ENCODE data around the gene C19orf47.
"Not testable (repeated sequence)": the region's sequence is repeated elsewhere in the genome, so short reads cannot be mapped to it uniquely, and the experiment has no call there.

The C19orf47 gene

DNA sequence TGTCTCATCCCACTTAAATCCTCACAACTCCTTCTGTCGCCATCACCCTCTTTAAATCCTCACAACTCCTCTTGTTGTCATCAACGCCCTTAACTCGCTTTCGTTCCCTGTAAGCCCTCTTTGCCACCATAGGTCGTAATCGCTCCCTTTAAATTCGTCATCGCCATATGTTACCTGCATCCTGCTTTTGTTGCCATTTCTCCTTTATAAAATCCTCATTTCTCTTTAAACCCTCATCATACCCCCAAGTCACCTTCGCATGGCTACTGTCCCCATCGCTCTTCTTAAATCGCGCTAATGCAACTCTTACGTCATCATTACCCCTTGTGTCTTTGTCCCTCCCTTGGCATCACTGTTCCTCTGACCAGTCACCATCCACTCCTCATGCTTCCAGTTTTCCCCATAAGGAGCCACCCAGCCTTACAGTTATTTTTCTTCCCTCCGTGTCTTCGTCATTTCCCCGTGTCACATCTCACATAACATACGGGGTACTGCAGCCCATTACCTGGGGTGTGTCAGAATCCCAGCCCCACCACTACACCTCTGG, 837 bp upstream of the C19orf47 start:
- DNase-seq (ENCODE audit: low read depth): no peak

DNA sequence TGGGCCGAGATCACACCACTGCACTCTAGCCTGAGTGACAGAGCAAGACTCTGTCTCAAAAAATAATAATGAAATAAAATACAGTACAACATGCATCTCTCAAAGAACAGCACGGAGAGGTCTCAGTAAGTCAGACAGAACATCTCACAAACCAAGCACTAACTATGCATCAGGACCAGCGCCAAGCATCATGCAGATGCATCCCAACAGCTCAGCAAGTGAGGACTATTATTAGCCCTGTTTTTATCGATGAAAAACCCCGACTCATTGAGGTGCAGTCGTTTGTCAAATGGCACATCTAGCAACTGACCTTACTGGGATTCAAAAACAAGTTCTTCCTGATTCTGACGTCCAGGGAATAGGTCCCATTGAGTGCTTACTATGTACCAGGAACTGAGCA, 3.8 kb downstream of the C19orf47 start:
- no peak for DNase-seq (ENCODE audit: low read depth)

GRCh38 chr19:40342644-40343311, 5.4 kb downstream of the C19orf47 start:
- DNase-seq (ENCODE audit: low read depth): no peak

GRCh38 chr19:40341601-40342482, 6.4 kb downstream of the C19orf47 start:
- DNase-seq (ENCODE audit: low read depth): no peak

DNA sequence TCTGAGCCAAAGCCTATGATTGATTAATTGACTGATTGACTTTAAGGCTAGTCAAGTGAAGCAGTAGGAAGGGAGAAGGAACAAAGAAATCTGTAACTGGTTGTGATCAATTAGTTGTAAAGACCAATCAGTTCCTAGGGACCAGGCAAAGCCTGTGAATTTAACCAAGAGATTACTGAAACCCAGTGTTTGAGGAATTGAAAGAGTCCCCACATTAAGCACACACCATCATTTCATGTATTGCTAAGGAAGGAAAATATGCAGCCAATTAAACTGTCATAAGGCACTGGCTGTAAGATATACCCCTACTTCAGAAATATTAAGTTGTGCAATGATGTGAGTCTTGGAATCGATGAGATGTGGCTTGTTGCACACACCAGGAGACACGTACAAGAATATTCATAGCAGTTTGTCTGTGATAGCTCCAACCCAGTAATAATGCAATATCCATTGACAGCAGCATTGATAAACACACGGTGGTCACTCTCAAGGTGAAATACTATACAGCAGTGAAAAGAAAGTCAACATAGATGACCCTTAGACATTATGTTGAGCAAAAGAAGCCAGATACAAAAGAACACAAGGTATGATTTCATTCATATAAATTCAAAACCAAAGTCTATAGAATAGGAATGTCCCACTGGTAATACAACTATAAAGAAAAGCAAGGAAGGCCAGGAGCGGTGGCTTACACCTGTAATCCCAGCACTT, 9.0 kb downstream of the C19orf47 start:
- no peak for DNase-seq (ENCODE audit: low read depth)

DNA sequence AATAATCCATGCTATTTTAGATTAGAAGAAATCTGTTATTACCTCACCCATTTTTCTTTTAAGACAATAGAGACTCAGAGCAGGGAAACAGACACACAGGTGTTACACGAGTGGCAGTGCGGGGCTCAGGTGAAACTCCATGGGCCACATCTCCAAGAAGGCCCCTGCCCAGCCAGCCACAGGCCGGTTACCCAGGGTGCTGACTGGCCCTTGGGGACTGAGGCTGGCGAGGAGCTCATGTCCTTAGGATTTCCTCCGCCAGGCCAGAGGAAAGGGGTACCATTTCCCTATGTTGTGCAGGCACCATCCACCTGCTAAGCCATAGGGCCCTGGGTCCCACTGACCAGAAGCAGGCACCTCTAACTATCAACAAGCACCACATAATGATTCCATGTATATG, 10.6 kb downstream of the C19orf47 start:
- no peak for DNase-seq (ENCODE audit: low read depth)

GRCh38 chr19:40337107-40337506, 11.1 kb downstream of the C19orf47 start:
- no peak for DNase-seq (ENCODE audit: low read depth)

DNA sequence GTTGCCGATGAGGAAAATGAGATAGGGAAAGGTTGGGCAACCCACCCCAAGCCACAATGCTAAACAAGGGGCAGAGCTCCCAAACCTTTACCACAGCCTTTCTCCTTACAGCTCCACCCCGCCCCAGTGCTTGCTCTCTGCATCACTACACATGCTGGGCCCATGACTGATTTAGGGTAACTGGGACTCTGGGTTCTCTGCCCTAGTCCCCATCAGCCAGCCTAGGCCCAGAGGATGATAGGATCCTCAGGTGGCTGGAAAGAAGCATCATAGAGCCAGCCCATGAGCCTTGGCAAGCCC, 11.6 kb downstream of the C19orf47 start:
- DNase-seq (ENCODE audit: low read depth): no peak

DNA sequence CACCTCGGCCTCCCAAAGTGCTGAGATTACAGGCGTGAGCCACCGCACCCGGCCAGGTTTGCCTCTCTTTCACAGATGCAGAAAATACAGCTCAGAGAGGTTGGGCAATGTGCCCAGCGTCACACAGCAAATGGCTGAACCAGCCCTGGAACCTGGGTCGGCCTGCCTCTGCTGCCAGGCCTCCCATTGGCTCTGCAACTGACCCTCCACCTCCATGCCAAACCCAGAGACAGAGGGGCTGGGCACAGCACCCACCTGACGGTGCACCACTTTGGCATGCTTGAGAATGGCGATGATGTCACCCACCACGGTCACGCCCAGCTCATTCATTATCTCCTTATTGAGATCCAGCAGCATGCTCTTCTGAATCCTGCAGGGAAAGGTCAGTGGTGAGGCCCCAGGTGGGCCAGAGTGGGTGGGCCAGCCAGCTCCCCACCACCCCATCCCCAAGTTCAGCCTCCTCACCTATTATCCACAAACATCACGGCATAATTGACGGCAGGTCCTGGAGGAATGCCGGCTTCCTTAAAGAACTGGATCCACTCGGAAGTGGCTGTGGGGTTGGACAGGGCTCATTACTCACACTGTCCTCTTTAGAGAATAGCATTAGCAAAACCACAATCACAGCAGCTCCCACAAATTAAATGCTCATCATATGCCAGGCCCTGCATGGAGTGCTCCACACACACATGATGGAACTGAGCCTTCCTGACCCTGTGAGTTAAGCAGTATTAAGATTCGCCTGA, 12.2 kb downstream of the C19orf47 start:
- DNase-seq (ENCODE audit: low read depth): no peak

- no peak for DNase-seq (ENCODE audit: low read depth)
These were observed 13.1 kb downstream of the C19orf47 start for GRCh38 chr19:40335101-40335500.

GRCh38 chr19:40333083-40333482, 15.1 kb downstream of the C19orf47 start:
- DNase-seq (ENCODE audit: low read depth): not testable (repeated sequence)

DNA sequence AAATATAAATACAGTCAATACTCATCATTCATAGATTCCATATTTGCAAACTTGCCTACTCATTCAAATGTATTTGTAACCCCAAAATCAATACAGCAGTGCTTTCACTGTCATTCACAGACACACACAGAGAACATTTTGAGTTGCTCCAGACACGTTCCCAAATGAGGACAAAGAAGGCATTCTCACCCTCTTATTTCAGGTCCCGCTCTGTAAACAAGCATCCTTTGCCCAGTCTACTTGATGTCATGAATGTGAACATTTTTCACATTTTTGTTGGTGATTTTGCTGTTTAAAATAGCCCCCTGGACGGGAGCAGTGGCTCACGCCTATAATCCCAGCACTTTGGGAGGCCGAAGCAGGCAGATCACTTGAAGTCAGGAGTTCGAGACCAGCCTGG, 15.5 kb downstream of the C19orf47 start:
- no peak for DNase-seq (ENCODE audit: low read depth)

DNA sequence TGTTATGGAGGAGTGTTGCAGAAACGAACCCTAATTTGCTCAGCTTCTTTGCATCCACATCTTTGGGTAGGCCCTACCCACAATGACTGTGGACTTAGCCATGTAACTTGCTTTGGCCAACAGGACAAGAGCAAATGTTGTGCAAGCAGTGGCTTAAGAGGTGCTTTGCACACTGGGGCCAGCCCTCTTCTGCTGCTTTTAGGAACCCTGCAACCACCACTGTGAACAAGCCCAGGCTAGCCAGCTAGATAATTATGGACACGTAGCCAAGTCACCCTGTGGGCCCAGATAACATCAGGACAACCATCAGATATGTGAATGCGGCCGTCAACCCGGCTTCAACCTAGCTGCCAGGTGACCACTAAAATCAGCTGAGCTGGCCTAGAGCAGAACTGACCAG, 17.1 kb downstream of the C19orf47 start:
- no peak for DNase-seq (ENCODE audit: low read depth)

DNA sequence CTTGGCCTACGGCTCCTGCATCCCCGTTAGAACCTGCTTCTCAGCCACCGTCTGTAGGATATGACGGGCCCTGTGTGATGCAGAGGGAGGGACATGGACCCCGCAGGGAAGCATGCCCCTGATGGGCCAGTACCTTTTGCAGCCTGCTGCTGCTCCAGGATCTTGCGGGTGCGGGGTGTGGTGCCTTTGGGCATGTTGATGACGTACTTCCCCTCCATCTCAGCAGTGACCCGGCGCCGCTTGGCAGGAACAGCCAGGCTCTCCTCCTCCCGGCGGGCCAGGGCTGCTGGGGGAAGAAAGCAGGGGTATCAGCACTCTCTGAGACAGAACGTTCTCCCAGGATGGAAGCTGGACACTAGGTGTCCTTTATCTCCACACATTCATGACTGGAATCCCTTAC, 22.0 kb downstream of the C19orf47 start:
- DNase-seq (ENCODE audit: low read depth): no peak

GRCh38 chr19:40323705-40324104, 24.5 kb downstream of the C19orf47 start:
- DNase-seq (ENCODE audit: low read depth): no peak

GRCh38 chr19:40322951-40323615, 25.1 kb downstream of the C19orf47 start:
- DNase-seq (ENCODE audit: low read depth): no peak

GRCh38 chr19:40322271-40322610, 26.0 kb downstream of the C19orf47 start:
- no peak for DNase-seq (ENCODE audit: low read depth)

GRCh38 chr19:40321566-40322270, 26.5 kb downstream of the C19orf47 start:
- no peak for DNase-seq (ENCODE audit: low read depth)

DNA sequence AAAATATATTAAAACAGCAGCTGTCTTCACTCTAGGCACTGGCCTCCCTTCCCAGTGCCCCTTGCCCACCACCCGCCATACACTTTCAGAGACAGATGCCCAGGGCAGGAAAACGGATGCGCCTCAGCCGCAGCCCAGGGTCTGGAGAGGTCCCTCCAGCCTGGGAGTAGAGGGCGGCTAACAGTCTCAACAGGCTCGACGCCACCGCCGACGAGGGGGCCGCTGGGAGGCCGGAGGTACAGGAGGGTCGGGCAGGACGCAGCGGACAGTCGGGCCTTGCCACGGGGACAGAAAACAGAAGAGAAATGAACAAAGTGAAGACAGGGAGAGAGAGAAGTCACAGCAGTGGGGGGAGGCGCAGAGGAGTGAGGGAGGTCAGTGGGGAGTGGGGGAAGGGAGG, 27.1 kb downstream of the C19orf47 start:
- no peak for DNase-seq (ENCODE audit: low read depth)

DNA sequence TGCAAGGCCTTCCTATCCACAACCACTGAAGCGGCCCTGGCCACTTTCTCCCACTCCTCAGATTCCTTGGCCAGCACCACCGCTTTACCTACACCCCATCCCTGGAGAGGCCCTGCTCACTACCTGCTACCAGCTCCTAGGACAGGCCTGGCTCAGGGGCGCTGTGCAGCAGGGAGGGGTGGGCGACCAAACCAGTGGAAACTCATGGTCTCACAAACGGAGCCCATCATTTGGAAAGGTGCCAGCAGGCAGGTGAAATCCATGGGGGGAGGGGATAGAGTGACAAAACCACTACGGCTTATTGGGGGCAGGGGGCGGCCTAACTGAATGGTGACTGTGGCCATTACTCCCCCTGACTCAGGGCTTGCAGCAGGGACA, 27.6 kb downstream of the C19orf47 start:
- DNase-seq (ENCODE audit: low read depth): no peak

- DNase-seq (ENCODE audit: low read depth): no peak
These were observed 30.9 kb downstream of the C19orf47 start for GRCh38 chr19:40317338-40317737.
